K562 (cell line): ENCODE measurements around the gene TTC28. TPM values are rescaled to one million over a fixed set of nuclear protein-coding genes. Genes with fewer than 3 reads are reported as not detected.

Source experiments
- ATAC-seq: fragments of 200-7000 bp; cut with Tn5 transposase; 3 replicates; pipeline ENCODE4 v1.9.1; 2020; ENCODE audit warnings: moderate library complexity
- BruUV-seq: library from RNA; stranded (reverse); fragments of 400-500 nt; replicated peaks from 2 replicates; lab custom pipeline; 2021; lab: Mats Ljungman, UMichigan
- CTCF ChIA-PET: fragments of 300-600 bp; formaldehyde crosslinking; extraction: SDS; loops from one replicate; lab custom pipeline; 2021; ENCODE audit warnings: low intra/inter-chr PET ratio; lab: Yijun Ruan, JAX
- POLR2A ChIA-PET: fragments of 300-600, 350-650 bp; sonication (Branson Sonifier 250); formaldehyde crosslinking; extraction: SDS; loops from one replicate; lab custom pipeline; 2021; ENCODE audit warnings: antibody characterized with exemption, inconsistent platforms; lab: Yijun Ruan, JAX
- DNase-seq, 4 experiments: peaks; one replicate each; pipeline versions ENCODE4 v3.0.0 to v3.0.0-alpha.2; 2011 to 2018; ENCODE audit warnings: low spot score in 3 of 4, mixed read lengths in 3 of 4; ENCODE audit errors: extremely low read depth in 1 of 4
- FAIRE-seq: peaks from 2 replicates; lab custom pipeline; 2011; peaks lifted over from hg19 to GRCh38; lab: Jason Lieb, UNC
- H2AFZ ChIP-seq: 2 replicates; pipeline ENCODE4 v1.6.0; 2011; ENCODE audit warnings: low read depth, low read length, control low read depth, inconsistent platforms
- H3K27ac ChIP-seq: fragments of 200-600 bp; 3 replicates; pipeline ENCODE4 v1.8.0; 2011; ENCODE audit warnings: low read depth, mild to moderate bottlenecking, control low read depth, inconsistent platforms, low read length, moderate library complexity, mixed read lengths; ENCODE audit errors: extremely low read depth
- H3K27me3 ChIP-seq, 2 experiments: fragments of 300-600 bp in 1 of 2; 2 replicates in 1 of 2; 3 replicates in 1 of 2; pipeline versions ENCODE4 v1.6.0 to v1.8.0; 2011; ENCODE audit warnings: inconsistent platforms in 2 of 2, low read length in 2 of 2, mild to moderate bottlenecking in 1 of 2, mixed read lengths in 1 of 2, moderate library complexity in 1 of 2; ENCODE audit not compliant: control insufficient read depth in 2 of 2, insufficient read depth in 2 of 2
- H3K36me3 ChIP-seq: fragments of 300-600 bp; 3 replicates; pipeline ENCODE4 v1.8.0; 2011; ENCODE audit warnings: mild to moderate bottlenecking, low read length, inconsistent platforms; ENCODE audit not compliant: control insufficient read depth, insufficient read depth
- H3K4me1 ChIP-seq, 2 experiments: fragments of 200-600 bp in 1 of 2; replicated peaks in 1 of 2; 2 replicates in 1 of 2; 3 replicates in 1 of 2; pipeline versions ENCODE4 v1.5.1 to v1.8.0; 2011; ENCODE audit warnings: inconsistent platforms in 2 of 2, low read length in 2 of 2, mild to moderate bottlenecking in 1 of 2, mixed read lengths in 1 of 2, moderate library complexity in 1 of 2; ENCODE audit not compliant: control insufficient read depth in 2 of 2, insufficient read depth in 2 of 2
- H3K4me2 ChIP-seq: 2 replicates; pipeline ENCODE4 v1.6.1; 2011; ENCODE audit warnings: low read length, control low read depth, inconsistent platforms, mixed read lengths; ENCODE audit not compliant: insufficient read depth
- H3K4me3 ChIP-seq: fragments of 200-600 bp; sonication (generic), shearing (Covaris generic); 2 replicates; pipeline ENCODE4 v1.5.1; 2016; ENCODE audit warnings: control low read depth, inconsistent platforms
- H3K79me2 ChIP-seq: fragments of 200-600 bp; 3 replicates; pipeline ENCODE4 v1.8.0; 2011; ENCODE audit warnings: low read length, inconsistent platforms; ENCODE audit not compliant: control insufficient read depth, insufficient read depth
- H3K9ac ChIP-seq, 2 experiments: 2 replicates each; pipeline versions ENCODE4 v1.6.0 to v1.6.1; 2011; ENCODE audit warnings: low read depth in 2 of 2, low read length in 2 of 2, control low read depth in 1 of 2, inconsistent platforms in 1 of 2, mild to moderate bottlenecking in 1 of 2, mixed read lengths in 1 of 2; ENCODE audit not compliant: insufficient read depth in 1 of 2
- H3K9me1 ChIP-seq: one replicate; pipeline ENCODE4 v1.6.0; 2011; ENCODE audit warnings: inconsistent platforms, mild to moderate bottlenecking, low read length, moderate library complexity; ENCODE audit not compliant: control insufficient read depth, insufficient read depth
- H3K9me3 ChIP-seq: replicated peaks from 2 replicates; pipeline ENCODE4 v1.5.1; 2011; ENCODE audit warnings: low read depth, low read length, inconsistent platforms; ENCODE audit not compliant: control insufficient read depth, insufficient read depth
- H4K20me1 ChIP-seq: replicated peaks from 2 replicates; pipeline ENCODE4 v1.6.1; 2011; ENCODE audit warnings: low read length, inconsistent platforms, mixed read lengths; ENCODE audit not compliant: control insufficient read depth, insufficient read depth
- RFX1 ChIP-seq: fragments of 450-650 bp; IDR thresholded peaks from 2 replicates; pipeline ENCODE4 v1.6.1; 2016; ENCODE audit warnings: mild to moderate bottlenecking, moderate library complexity
- WGBS: fragments of 100-300 bp; shearing (Covaris generic); methylation state at CpG from one replicate; pipeline ENCODE4 v1.1.6; 2016; ENCODE audit warnings: low coverage, mixed read lengths; ENCODE audit not compliant: insufficient coverage; ENCODE audit errors: missing lambda C conversion rate; 5-methylcytosine and 5-hydroxymethylcytosine counted together
- in situ Hi-C: fragments of 300-500 bp; cut with MboI; formaldehyde crosslinking; loops from 4 replicates; pipeline ENCODE4 v1.15.0; 2018; ENCODE audit warnings: inconsistent platforms, mixed read lengths
- intact Hi-C: fragments of 100-400 bp; cut with micrococcal nuclease; formaldehyde crosslinking; loops from 2 replicates; pipeline ENCODE4 v1.14.2; 2022
- polyA plus RNA-seq, 8 experiments: library from polyadenylated mRNA; depleted of rRNA in 4 of 8; stranded (reverse) in 5 of 8; unstranded in 3 of 8; fragments of >200 nt; fragmentation: Nextera tagmentation in 2 of 8; fragmentation: Illumina TruSeq in 1 of 8; extraction: Ambion mirVana in 2 of 8; extraction: Trizol in 1 of 8; gene quantifications; 2 replicates each; pipeline versions ENCODE4 v1.2.1 to v1.2.3, GENCODE V29; 2011 to 2014; ENCODE audit warnings: inconsistent platforms in 1 of 8, missing spikeins in 1 of 8
- total RNA-seq, 7 experiments: library from RNA; depleted of rRNA in 6 of 7; stranded (reverse); fragments of >200 nt in 6 of 7; fragmentation: Illumina TruSeq in 2 of 7; extraction: Trizol in 2 of 7; gene quantifications; 2 replicates each; pipeline versions ENCODE4 v1.2.1 to v1.2.3, GENCODE V29; 2011 to 2021; ENCODE audit warnings: low replicate concordance in 1 of 7
- TF ChIP-seq, protein P1 (sequence below), 3 experiments: IDR thresholded peaks in 2 of 3; conservative IDR thresholded peaks in 1 of 3; 2 replicates each; pipeline ENCODE4 v1.5.1; 2011 to 2012; ENCODE audit warnings: low read length in 3 of 3, mild to moderate bottlenecking in 3 of 3, control low read depth in 2 of 3, improper control_type of control experiment in 1 of 3, inconsistent platforms in 1 of 3, low read depth in 1 of 3, mixed read lengths in 1 of 3, moderate library complexity in 1 of 3; ENCODE audit not compliant: insufficient read depth in 2 of 3

Gene TTC28
- total and polyA plus RNA-seq, 9 of the 15 experiments (the other 6 are each of a cell fraction or from before 2014, with no cell fraction given): 0.22 to 10.7 (median 3.1) TPM

DNA sequence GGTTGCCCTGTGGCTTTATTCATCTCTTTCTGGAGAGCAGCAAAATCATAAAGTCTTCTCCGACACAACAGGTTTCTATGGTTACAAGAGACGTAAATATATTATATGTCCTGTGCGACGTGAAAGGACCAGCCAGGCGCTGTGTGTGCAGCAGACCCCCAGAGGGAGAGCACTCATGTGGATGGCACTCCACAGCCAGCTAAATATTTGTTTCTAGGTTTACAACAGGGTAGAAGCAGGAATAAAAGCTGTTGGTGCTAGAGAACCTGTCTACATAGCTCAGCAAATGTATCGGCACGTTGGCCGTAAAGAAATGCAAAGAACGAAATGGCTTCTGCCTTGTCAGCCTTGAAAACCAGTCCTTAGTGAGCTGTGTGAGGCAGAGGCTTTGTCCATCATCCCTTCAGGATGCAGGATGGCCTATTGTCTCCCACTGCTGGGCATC is 626.8 kb downstream of the TTC28 start:
- FAIRE-seq (no peak), ATAC-seq (no peak), DNase-seq (no peak)
- in situ Hi-C loops (loop anchor here (5.0 to 10.0 kb wide), 2 partner anchors 549 to 772 kb away; no protein-coding TSS in a partner anchor), intact Hi-C loops (no loop called here)
- Histone ChIP-seq H3K9me3 (no peaks in the 10 kb centered on the region), H3K9me1 (no peaks in the 10 kb centered on the region), H3K4me3 (no peak overlapping the region), H3K27ac (no peak overlapping the region), H3K27me3 (no peaks in the 10 kb centered on the region), H3K4me1 (no peaks in the 10 kb centered on the region; a peak in 2 of 5 replicates), H3K4me2 (no peak overlapping the region), H3K9ac (no peak overlapping the region), H4K20me1 (no peaks in the 10 kb centered on the region), H3K79me2 (no peaks in the 10 kb centered on the region), H2AFZ (no peak overlapping the region), H3K36me3 (no peaks in the 10 kb centered on the region)
- WGBS: 50% methylated on average over 9 of the region's 9 CpGs
- POLR2A ChIA-PET: no interaction called here
- TF ChIP-seq, protein P1, sequence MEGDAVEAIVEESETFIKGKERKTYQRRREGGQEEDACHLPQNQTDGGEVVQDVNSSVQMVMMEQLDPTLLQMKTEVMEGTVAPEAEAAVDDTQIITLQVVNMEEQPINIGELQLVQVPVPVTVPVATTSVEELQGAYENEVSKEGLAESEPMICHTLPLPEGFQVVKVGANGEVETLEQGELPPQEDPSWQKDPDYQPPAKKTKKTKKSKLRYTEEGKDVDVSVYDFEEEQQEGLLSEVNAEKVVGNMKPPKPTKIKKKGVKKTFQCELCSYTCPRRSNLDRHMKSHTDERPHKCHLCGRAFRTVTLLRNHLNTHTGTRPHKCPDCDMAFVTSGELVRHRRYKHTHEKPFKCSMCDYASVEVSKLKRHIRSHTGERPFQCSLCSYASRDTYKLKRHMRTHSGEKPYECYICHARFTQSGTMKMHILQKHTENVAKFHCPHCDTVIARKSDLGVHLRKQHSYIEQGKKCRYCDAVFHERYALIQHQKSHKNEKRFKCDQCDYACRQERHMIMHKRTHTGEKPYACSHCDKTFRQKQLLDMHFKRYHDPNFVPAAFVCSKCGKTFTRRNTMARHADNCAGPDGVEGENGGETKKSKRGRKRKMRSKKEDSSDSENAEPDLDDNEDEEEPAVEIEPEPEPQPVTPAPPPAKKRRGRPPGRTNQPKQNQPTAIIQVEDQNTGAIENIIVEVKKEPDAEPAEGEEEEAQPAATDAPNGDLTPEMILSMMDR (IDR thresholded peaks at IDR 0.05 in 2 of 3, conservative IDR thresholded peaks at IDR 0.05 in 1 of 3; ENCODE audit: insufficient read depth in 2 of 3, low read depth in 1 of 3, low read length in 3 of 3): no peak
- peak; percentile 50 for TF ChIP-seq RFX1
- CTCF ChIA-PET: interaction anchor here (3.0 kb wide), 1 partner anchor 542 kb away, joined by 29 read pairs; no protein-coding TSS in a partner anchor
- no TSS peak for BruUV-seq
